Measurements from ENCODE around the gene SPDL1.

SPDL1 gene, protein sequence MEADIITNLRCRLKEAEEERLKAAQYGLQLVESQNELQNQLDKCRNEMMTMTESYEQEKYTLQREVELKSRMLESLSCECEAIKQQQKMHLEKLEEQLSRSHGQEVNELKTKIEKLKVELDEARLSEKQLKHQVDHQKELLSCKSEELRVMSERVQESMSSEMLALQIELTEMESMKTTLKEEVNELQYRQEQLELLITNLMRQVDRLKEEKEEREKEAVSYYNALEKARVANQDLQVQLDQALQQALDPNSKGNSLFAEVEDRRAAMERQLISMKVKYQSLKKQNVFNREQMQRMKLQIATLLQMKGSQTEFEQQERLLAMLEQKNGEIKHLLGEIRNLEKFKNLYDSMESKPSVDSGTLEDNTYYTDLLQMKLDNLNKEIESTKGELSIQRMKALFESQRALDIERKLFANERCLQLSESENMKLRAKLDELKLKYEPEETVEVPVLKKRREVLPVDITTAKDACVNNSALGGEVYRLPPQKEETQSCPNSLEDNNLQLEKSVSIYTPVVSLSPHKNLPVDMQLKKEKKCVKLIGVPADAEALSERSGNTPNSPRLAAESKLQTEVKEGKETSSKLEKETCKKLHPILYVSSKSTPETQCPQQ

GRCh38 chr5:169583424-169584220, at the start of gene SPDL1:
Gene SPDL1 (plus strand): TSS chr5:169583773. CDS start chr5:169588417, 4,644 bp downstream.
- DNase-seq, result peak; percentile 86 to 95

DNA sequence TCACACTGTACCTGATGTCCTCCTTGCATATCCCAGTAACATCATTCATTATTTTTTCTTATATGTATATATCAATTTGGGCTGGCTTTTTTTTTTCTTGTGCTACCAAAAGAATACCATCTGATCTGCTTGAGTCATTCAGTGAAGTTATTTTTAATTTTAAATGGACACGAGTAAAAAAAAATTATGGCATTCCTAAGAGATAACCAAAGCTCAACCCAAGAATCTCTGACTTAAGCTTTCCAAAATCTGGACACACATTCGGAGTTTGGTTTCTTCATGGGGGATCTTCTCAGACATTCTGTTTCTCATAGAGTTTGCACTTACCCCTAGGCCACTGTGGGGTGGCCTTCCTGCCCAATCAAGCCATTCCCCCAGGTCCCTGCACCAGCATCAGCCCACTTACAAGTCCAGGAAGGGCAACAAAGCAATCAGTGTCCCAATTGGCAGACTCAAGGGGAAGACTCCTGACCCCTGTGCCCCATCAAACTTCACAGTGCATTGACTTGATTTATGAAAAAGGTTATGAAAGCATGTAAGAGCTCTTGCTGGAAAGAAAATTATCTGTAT, 49.2 kb upstream of the SPDL1 start:
- no peak for DNase-seq

GRCh38 chr5:169534939-169535338, 48.6 kb upstream of the SPDL1 start:
- no peak for DNase-seq

DNA sequence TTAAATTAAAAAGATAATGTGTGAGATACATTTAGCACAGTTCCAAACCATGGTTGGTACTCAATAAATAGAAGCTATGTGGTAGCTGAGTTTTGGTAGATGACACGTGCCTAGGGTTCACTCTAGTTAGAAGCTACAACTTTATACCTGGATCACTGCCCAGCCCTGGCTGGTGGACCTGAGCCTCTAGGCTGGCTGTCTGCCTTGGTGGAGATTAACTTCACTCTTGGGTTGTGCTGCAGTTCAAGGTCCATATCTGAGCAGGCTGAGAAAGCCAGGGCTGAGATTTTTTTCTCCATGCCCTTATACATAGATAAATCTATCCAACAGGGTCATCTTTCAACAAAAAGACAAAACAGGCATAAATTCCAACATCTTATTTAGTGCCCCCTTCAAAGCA, 44.6 kb upstream of the SPDL1 start:
- no peak for DNase-seq

DNA sequence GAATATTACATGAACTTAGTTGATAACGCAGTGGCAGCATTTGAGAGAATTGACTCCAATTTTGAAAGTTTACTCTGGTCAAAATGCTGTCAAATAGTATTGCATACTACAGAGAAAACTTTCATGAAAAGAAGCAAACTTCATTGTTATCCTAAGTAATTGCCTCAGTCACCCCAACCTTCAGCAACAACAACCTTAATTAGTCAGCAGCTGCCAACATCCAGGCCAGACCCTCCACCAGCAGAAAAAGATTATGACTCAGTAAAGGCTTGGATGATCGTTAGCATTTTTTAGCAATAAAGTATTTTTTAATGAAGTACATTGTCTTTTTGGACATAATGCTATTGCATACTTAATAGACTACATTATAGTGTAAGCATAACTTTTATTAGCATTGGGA, 40.8 kb upstream of the SPDL1 start:
- no peak for DNase-seq

- DNase-seq, result no peak
Observed at GRCh38 chr5:169544264-169544950, 39.2 kb upstream of the SPDL1 start.

DNA sequence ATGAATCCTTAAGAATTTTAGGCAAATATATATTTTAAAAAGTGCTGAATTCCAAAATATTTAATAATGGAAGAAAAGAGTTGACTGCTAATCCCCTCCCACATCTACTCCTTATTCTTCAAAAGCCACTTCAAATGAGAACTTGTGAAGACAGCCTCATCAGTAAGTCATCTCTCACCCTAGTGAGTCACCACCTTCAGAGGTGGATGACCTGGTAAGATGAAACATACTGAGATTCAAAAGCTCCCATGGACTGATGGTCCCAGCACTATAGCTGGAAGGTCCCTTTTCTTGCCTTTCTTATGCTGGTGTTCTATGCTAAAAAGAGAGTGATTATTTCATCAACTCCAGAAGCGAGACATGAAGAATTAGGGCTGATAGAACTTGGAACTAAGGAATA, 37.8 kb upstream of the SPDL1 start:
- no peak for DNase-seq

DNA sequence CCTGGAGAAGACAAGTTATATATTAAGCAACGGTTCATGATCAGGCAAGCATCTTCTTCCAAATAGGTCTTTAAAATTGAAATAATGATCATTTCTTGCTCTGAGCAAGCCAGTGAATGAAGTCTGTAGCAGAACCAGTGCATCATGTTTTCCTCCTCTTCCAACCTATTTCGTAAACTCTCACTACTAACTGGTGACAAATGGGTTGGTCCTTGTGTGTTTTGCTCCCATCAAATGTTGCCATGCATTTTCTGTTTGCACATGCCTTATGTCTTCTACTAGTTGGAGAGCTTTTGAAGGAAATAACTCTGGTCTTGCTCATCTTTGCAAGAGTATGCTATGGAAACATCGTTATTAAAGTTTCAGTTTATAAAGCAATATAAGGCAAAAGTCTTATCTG, 37.2 kb upstream of the SPDL1 start:
- DNase-seq, result no peak

DNA sequence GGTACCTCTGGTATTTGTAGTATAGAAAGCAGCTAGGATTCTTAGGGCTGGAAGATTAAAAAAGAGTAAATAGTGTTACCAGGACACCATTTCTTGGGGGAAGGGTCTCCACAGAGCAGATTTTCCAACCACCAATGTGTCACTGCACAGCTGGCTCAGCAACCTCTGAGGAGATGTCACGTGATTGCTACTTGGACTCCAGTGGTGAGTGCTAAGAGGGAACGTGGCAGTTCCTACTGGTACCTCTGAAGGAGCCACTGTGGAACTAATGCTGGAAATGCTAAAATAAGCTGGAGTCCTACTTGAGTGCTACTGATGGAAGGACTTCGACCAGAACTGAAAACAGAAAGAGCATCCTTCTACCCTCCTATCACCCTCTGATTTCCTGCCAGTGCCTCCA, 36.1 kb upstream of the SPDL1 start:
- DNase-seq, result no peak

DNA sequence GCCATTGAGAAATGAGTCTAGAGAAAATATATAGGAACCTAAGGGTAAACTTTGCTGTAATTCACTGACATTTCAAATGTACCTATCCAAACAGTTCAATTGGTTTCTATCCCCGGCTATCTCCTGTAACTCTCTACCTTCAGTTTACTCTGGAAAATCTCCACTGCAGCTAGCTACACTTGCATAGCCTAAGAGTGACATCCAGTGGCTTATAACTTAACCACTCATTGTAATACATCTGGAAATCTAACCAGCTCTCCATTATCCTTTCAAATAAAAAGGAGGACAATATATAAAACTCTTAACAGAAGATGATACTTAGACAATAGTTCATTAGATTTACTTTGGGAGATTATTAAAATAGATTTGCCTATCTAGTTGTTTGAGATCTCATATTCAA, 35.3 kb upstream of the SPDL1 start:
- no peak for DNase-seq

DNA sequence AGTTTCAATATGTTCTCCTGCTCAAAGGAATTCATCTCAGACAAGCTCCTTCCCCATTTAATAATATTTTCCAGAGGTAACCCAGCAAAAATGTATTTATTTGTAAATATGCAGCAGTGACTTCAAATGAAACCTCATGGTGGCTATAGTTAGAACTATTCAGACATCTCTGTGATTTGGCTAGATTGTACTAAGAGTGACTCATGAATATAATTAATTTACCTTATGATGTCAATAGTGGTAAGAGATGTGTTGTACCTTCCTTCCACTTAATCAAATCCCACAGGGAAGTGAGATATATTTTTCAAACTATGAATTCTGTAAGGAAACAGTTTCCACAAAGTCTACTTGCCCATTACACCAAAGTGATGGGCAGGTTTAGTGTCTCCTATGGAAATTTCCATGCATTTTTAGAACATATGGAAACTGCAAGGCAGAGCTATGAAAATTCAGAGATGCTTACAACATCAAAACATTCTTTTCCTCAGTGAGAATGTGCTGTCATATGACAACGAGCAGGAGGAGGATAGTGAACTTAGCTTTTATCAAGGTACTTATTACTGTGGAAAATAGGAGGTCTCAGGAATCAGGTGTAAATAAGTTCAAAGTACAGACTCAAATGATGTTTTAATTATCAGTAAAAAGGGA, 34.0 kb upstream of the SPDL1 start:
- DNase-seq, result no peak

GRCh38 chr5:169550227-169550626, 33.3 kb upstream of the SPDL1 start:
- no peak for DNase-seq

- no peak for DNase-seq
Observed at GRCh38 chr5:169551146-169551545, 32.4 kb upstream of the SPDL1 start.

DNA sequence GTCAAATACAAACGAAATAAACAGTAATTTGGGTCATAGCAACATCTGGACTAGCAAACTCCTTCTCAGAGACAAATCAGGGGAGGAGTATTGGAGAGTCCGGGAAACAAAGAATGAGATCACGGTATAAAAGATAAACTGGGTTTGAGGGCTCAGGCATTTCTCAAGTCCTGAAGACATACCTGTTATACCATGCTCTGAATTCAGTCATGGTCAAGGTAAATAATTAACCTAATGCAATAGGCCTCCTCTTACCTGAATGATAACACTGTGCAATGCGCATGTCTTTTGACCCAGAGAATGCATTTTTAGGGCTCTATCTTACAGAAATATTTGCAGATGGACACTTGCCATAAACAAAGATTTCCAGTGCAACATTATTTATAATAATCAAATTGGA, 31.9 kb upstream of the SPDL1 start:
- DNase-seq, result no peak

GRCh38 chr5:169554251-169554650, 29.3 kb upstream of the SPDL1 start:
- DNase-seq, result no peak

GRCh38 chr5:169557838-169558237, 25.7 kb upstream of the SPDL1 start:
- DNase-seq, result no peak

DNA sequence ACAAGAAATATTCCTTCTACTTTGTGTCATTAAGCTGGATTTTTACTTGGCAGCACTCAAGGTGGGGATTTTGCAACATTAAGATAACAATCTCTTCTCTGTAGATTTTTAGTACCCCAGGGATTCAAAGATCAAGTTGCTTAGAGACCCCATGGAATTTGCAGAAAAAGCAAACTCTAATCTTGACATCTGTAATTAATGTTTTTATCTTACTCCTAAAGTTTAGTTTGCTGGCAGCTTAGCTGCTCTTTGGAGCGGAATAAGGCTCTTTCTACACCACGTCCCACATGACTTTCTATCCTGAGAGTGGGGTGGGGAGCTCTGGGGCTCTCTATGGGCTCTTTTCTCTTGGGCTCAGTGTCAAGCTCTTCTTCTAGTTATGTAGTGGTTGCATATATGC, 21.7 kb upstream of the SPDL1 start:
- no peak for DNase-seq

DNA sequence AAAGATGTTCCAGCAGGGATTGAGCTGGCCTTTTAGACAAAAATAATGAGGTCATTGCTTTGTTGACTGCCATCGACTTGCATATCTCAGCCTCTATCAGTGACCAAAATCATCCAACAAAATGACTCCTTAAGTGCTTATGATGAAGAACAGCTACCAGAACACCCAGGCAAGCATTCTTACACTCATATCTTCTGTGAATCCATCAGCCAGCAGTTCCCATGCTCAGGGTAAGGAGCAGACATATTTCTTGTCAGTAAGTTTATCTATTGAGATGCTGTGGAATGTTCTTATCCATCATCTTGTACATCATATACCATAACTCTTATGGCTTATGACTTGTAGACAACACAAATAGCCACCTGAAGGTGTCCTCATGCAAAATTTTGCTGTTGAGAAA, 20.2 kb upstream of the SPDL1 start:
- DNase-seq, result no peak

GRCh38 chr5:169566202-169566601, 17.4 kb upstream of the SPDL1 start:
- no peak for DNase-seq

- no peak for DNase-seq
Observed at GRCh38 chr5:169567079-169567478, 16.5 kb upstream of the SPDL1 start.

DNA sequence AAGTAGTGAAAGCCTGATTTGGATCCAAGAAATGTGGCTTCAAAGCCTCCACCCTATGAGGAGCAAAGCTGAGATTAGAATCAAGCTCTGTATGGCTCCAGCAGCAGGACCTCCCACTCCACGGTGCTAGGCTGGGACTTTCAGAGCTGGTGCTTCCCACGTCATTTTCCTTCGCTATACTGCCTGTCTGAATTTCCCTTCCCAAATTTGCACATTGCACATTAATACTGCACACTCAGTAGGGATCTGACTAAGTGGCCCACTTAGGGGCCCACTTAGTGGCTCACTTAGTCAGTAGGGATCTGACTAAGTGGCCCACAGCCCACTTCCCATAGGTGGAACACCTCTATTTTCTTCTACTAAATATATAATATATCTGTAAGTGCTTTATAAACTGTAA, 14.1 kb upstream of the SPDL1 start:
- DNase-seq, result no peak

- DNase-seq, result no peak
Observed at GRCh38 chr5:169571355-169571754, 12.2 kb upstream of the SPDL1 start.

Measured in NCI-H446 (cell line).